B cell (primary cell): Measurements from ENCODE around the gene DCBLD2. TPM values are rescaled to one million over a fixed set of nuclear protein-coding genes. Genes with fewer than 3 reads are reported as not detected.

ENCODE experiments used
- ATAC-seq: fragments of 200-7000 bp; cut with Tn5 transposase; one replicate; pipeline ENCODE4 v1.10.0; 2021; ENCODE audit warnings: low read depth, mild to moderate bottlenecking, moderate number of reproducible peaks, moderate library complexity
- CTCF ChIA-PET: fragments of 350-600 bp; sonication (Branson Sonifier 250); formaldehyde crosslinking; loops from one replicate; lab custom pipeline; 2021; ENCODE audit warnings: antibody characterized with exemption, inconsistent platforms; lab: Charles Lee
- POLR2A ChIA-PET: fragments of 350-600 bp; sonication (Branson Sonifier 250); formaldehyde crosslinking; loops from one replicate; lab custom pipeline; 2021; ENCODE audit warnings: antibody characterized with exemption; lab: Charles Lee
- DNase-seq: peaks from one replicate; pipeline ENCODE4 v3.0.0; 2013
- H2AFZ ChIP-seq: 2 replicates; pipeline ENCODE4 v1.6.1; 2012; ENCODE audit warnings: mild to moderate bottlenecking, low read depth, low read length; ENCODE audit not compliant: insufficient read depth, poor library complexity, severe bottlenecking
- H3K27ac ChIP-seq, 2 donors: 1 replicate in 1 of 2; 2 replicates in 1 of 2; pipeline ENCODE4 v1.5.1; 2012 to 2013; ENCODE audit warnings: low read length in 2 of 2, mild to moderate bottlenecking in 2 of 2, moderate library complexity in 1 of 2
- H3K27me3 ChIP-seq, 4 experiments: fragments of 200-600 bp in 1 of 4; sonication (generic) in 1 of 4; replicated peaks in 1 of 4; 1 replicate in 2 of 4; 2 replicates in 2 of 4; pipeline versions ENCODE4 v1.6.1 to v1.7.0; 2013 to 2016; ENCODE audit warnings: low read length in 3 of 4, mild to moderate bottlenecking in 2 of 4, mixed read lengths in 1 of 4, moderate library complexity in 1 of 4; ENCODE audit not compliant: insufficient read depth in 4 of 4, control insufficient read depth in 3 of 4; ENCODE audit errors: control extremely low read depth in 1 of 4
- H3K36me3 ChIP-seq, 2 experiments: replicated peaks in 1 of 2; 1 replicate in 1 of 2; 2 replicates in 1 of 2; pipeline versions ENCODE4 v1.6.1 to v1.7.1; 2013; ENCODE audit warnings: low read length in 1 of 2; ENCODE audit not compliant: insufficient read depth in 2 of 2, control insufficient read depth in 1 of 2; ENCODE audit errors: control extremely low read depth in 1 of 2, extremely low read depth in 1 of 2
- H3K4me1 ChIP-seq, 2 donors: fragments of 200-600 bp in 1 of 2; sonication (generic) in 1 of 2; 1 replicate in 1 of 2; 2 replicates in 1 of 2; pipeline versions ENCODE4 v1.5.1 to v1.6.1; 2013 to 2017; ENCODE audit warnings: low read length in 2 of 2; ENCODE audit not compliant: control insufficient read depth in 2 of 2, insufficient read depth in 2 of 2
- H3K4me2 ChIP-seq: replicated peaks from 2 replicates; pipeline ENCODE3; 2012; ENCODE audit warnings: mild to moderate bottlenecking, low read depth, low read length; ENCODE audit not compliant: poor library complexity, severe bottlenecking
- H3K4me3 ChIP-seq, 5 experiments: fragments of 200-600 bp in 1 of 5; sonication (generic) in 1 of 5; 1 replicate in 3 of 5; 2 replicates in 2 of 5; pipeline versions ENCODE4 v1.5.1 to v1.7.0; 2011 to 2016; ENCODE audit warnings: low read length in 4 of 5, mild to moderate bottlenecking in 4 of 5, low read depth in 2 of 5, control low read depth in 1 of 5, moderate library complexity in 1 of 5; ENCODE audit not compliant: insufficient read depth in 1 of 5; ENCODE audit errors: control extremely low read depth in 1 of 5, extremely low read depth in 1 of 5
- H3K79me2 ChIP-seq: fragments of 200-600 bp; sonication (generic); one replicate; pipeline ENCODE4 v1.6.0; 2016; ENCODE audit warnings: low read length; ENCODE audit not compliant: control insufficient read depth, insufficient read depth
- H3K9ac ChIP-seq: fragments of 200-600 bp; sonication (generic); 2 replicates; pipeline ENCODE4 v1.6.1; 2017; ENCODE audit warnings: mild to moderate bottlenecking, low read length, moderate library complexity
- H3K9me3 ChIP-seq, 3 donors: one replicate each; pipeline versions ENCODE4 v1.6.1 to v1.7.1; 2013; ENCODE audit warnings: low read length in 2 of 3; ENCODE audit not compliant: control insufficient read depth in 2 of 3, insufficient read depth in 1 of 3; ENCODE audit errors: control extremely low read depth in 1 of 3
- H4K20me1 ChIP-seq: 2 replicates; pipeline ENCODE4 v1.6.0; 2012; ENCODE audit warnings: mild to moderate bottlenecking, low read length; ENCODE audit not compliant: insufficient read depth, control insufficient read depth, poor library complexity, severe bottlenecking
- H3K27ac Mint-ChIP-seq: one replicate; pipeline ENCODE4 v1.8.0; 2021; ENCODE audit warnings: mixed read lengths
- H3K27me3 Mint-ChIP-seq: one replicate; pipeline ENCODE4 v1.8.0; 2021; ENCODE audit warnings: mixed read lengths
- H3K4me1 Mint-ChIP-seq: one replicate; pipeline ENCODE4 v1.8.0; 2021; ENCODE audit warnings: mixed read lengths
- H3K4me3 Mint-ChIP-seq: one replicate; pipeline ENCODE4 v1.8.0; 2021; ENCODE audit warnings: mixed read lengths
- H3K9me3 Mint-ChIP-seq: one replicate; pipeline ENCODE4 v1.8.0; 2022; ENCODE audit warnings: mixed read lengths; ENCODE audit not compliant: insufficient read depth
- CTCF ChIP-seq: fragments of 200-600 bp; IDR thresholded peaks from one replicate; pipeline ENCODE4 v1.8.0; 2022; ENCODE audit warnings: antibody characterized with exemption, mild to moderate bottlenecking
- EZH2 ChIP-seq: IDR thresholded peaks from 2 replicates; pipeline ENCODE4 v1.6.1; 2012; ENCODE audit warnings: borderline replicate concordance, low read depth, mild to moderate bottlenecking, moderate library complexity, low read length; ENCODE audit not compliant: insufficient read depth, poor library complexity, severe bottlenecking
- WGBS: methylation state at CpG from one replicate; pipeline ENCODE4 v1.1.5; 2013; ENCODE audit warnings: missing lambda C conversion rate; ENCODE audit not compliant: insufficient coverage; 5-methylcytosine and 5-hydroxymethylcytosine counted together
- intact Hi-C: fragments of 100-400 bp; cut with micrococcal nuclease; formaldehyde crosslinking; loops from one replicate; pipeline ENCODE4 v1.10.0; 2022
- polyA plus RNA-seq: library from polyadenylated mRNA; depleted of rRNA; stranded (reverse); fragments of >200 nt; gene quantifications from 2 replicates; pipeline ENCODE4 v1.2.3, GENCODE V29; 2012
- total RNA-seq, 2 donors: library from RNA; stranded (reverse); fragments of 120-200 nt in 1 of 2; gene quantifications; 1 replicate in 1 of 2; 2 replicates in 1 of 2; pipeline versions ENCODE4 v1.2.3 to v1.2.4, GENCODE V29; 2013 to 2022

The DCBLD2 gene
- total and polyA plus RNA-seq, 2 donors (not counting 1 experiment from before 2014, with no cell fraction given) = 0.37 to 3.5 TPM

- ChIA-PET POLR2A (no interaction called here), CTCF (no interaction called here)
- no peaks in the 10 kb centered on the region for H3K79me2 ChIP-seq
- TF ChIP-seq CTCF (no peak), EZH2 (no peak)
- H3K27me3 Mint-ChIP-seq = no peaks in the 10 kb centered on the region
- H3K27me3 ChIP-seq = no peaks in the 10 kb centered on the region
- H3K9me3 ChIP-seq = no peaks in the 10 kb centered on the region
- no peaks in the 10 kb centered on the region for H3K9me3 Mint-ChIP-seq
- H3K27ac Mint-ChIP-seq = no peak overlapping the region
- H3K9ac ChIP-seq = no peak overlapping the region
- no peak for ATAC-seq
- no peaks in the 10 kb centered on the region for H3K4me1 Mint-ChIP-seq
- no peak overlapping the region for H3K4me3 ChIP-seq
- intact Hi-C loops = no loop called here
- H3K36me3 ChIP-seq = no peaks in the 10 kb centered on the region
- no peaks in the 10 kb centered on the region for H4K20me1 ChIP-seq
- H3K4me3 Mint-ChIP-seq = no peak overlapping the region
- no peaks in the 10 kb centered on the region for H3K4me1 ChIP-seq
- no peak overlapping the region for H3K4me2 ChIP-seq
- WGBS = no CpG with 5 or more reads among the region's 1 CpG
- no peak overlapping the region for H3K27ac ChIP-seq
- no peak overlapping the region for H2AFZ ChIP-seq
- no peak for DNase-seq
These were observed 11.2 kb downstream of the DCBLD2 start for GRCh38 chr3:98890181-98890835.

- no CpG with 5 or more reads among the region's 1 CpG for WGBS
- Histone ChIP-seq H3K79me2 (no peaks in the 10 kb centered on the region), H3K9ac (no peak overlapping the region), H3K9me3 (no peaks in the 10 kb centered on the region), H3K4me2 (no peak overlapping the region), H3K27ac (no peak overlapping the region), H3K36me3 (no peaks in the 10 kb centered on the region), H4K20me1 (no peaks in the 10 kb centered on the region), H3K27me3 (no peaks in the 10 kb centered on the region), H2AFZ (no peak overlapping the region), H3K4me1 (no peaks in the 10 kb centered on the region), H3K4me3 (no peak overlapping the region)
- DNase-seq = no peak
- no peaks in the 10 kb centered on the region for H3K4me1 Mint-ChIP-seq
- TF ChIP-seq EZH2 (no peak), CTCF (no peak)
- ChIA-PET CTCF (no interaction called here), POLR2A (no interaction called here)
- H3K4me3 Mint-ChIP-seq = no peak overlapping the region
- ATAC-seq = no peak
- intact Hi-C loops = no loop called here
- no peaks in the 10 kb centered on the region for H3K27me3 Mint-ChIP-seq
- H3K27ac Mint-ChIP-seq = no peak overlapping the region
- no peaks in the 10 kb centered on the region for H3K9me3 Mint-ChIP-seq
These were observed 13.8 kb downstream of the DCBLD2 start for GRCh38 chr3:98887684-98888083.
